ENCODE results near the gene STXBP6. TPM values are rescaled to one million over a fixed set of nuclear protein-coding genes. Genes with fewer than 3 reads are reported as not detected.

The STXBP6 gene
- total and polyA plus RNA-seq, 2 of the 13 experiments (the other 11 are each of a cell fraction or from before 2014, with no cell fraction given), result 35.3 to 42.8 TPM

DNA sequence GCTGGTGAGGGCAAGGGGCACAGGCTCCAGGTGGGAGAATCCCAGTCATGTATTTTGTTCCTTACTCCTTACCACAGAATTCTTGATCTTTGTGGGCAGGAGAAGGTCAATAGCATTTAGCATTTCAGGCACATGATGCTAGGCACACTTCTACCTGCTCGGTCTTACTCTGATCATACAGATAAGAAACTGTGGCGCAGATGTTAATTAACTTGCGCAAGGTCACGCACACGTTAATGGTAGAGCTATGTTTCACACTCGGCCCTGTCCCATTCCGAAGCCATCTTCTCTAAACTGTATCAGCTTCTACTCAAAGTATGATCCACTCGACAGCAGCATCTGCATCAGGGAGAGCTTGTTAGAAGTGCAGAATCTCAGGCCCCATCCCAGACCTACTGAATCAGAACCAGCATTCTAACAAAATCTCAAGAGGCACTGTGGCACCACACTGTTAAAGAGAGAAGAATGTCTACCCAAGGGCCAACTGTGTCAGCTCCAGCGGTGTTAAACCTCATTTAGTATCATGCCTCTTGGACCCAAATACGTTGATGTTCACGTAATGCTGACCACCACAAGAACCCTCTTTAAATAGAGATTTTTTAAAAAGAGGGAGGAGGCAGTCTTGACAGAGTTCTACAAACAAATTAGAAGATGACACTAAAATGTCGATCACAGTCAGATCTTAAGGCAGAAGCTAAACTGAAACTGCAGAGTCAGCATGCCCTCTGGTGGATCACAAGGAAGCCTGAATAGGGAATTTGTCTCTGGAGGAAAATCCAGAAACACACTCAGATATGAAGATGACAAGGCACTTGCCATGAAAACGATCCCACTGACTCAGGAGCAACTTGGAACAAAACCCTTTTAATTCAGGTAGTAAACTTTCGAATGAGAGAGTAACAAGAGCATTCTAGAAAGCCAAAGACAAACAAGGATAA is 7.3 kb downstream of the STXBP6 start (continued):
- TF ChIP-seq HNF4G (IDR thresholded peaks at IDR 0.05; ENCODE audit: borderline replicate concordance, low read depth, low read length), result no peak
- no peak for TF ChIP-seq HNF4G (CRISPR knock-in tag; IDR thresholded peaks at IDR 0.05; ENCODE audit: borderline replicate concordance, low read depth)
- TF ChIP-seq RARA (CRISPR knock-in tag; IDR thresholded peaks at IDR 0.05), result no peak
- no peak for TF ChIP-seq RFXANK (CRISPR knock-in tag; IDR thresholded peaks at IDR 0.05)
- TF ChIP-seq ZNF589 (CRISPR knock-in tag; conservative IDR thresholded peaks at IDR 0.05), result no peak
- no peak for TF ChIP-seq YEATS4 (CRISPR knock-in tag; IDR thresholded peaks at IDR 0.05; ENCODE audit: borderline replicate concordance)

DNA sequence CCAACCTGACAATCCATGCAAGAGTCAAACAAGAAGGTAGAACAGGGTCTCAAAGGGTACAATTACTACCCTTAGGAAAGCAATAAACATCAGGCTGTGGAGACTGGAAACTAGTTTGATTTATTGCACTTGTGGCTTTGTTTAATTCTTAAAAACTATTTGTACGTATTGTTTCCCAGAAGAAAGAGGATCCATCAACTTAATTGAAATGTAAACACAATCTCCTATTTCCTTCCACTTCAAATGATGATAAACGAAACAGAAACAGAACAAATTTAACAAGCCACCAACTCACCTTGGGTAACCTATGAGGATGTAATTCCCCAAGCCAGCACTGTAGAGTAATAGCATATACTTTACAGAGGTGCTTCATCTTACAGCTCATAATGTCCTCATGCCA is 8.0 kb downstream of the STXBP6 start:
- 82% methylated on average over 2 of the region's 2 CpGs for WGBS (ENCODE audit: low lambda C conversion rate)

More for the DNA sequence above, 8.0 kb downstream of the STXBP6 start:
- Histone ChIP-seq H3K9ac (ENCODE audit: insufficient read depth, low read depth, low read length) (no peak overlapping the region), H2AFZ (ENCODE audit: low read length) (no peak overlapping the region), H3K4me3 (replicated peaks in 1 of 3; ENCODE audit: insufficient read depth in 1 of 3, low read depth in 2 of 3, low read length in 3 of 3) (no peak overlapping the region), H3K4me2 (ENCODE audit: low read depth, low read length) (no peak overlapping the region), H3K27me3 (ENCODE audit: control insufficient read depth in 1 of 2, insufficient read depth in 2 of 2, low read length in 2 of 2) (no peaks in the 10 kb centered on the region), H3K79me2 (ENCODE audit: insufficient read depth, low read length) (peaks cover 2% of the 10 kb centered on the region), H3K9me3 (ENCODE audit: low read length) (no peaks in the 10 kb centered on the region), H3K36me3 (replicated peaks in 1 of 2; ENCODE audit: control insufficient read depth in 1 of 2, insufficient read depth in 2 of 2, low read length in 2 of 2) (no peaks in the 10 kb centered on the region), H3K27ac (ENCODE audit: extremely low read length, insufficient read depth, low read length) (no peak overlapping the region), H3K4me1 (ENCODE audit: insufficient read depth, low read length) (peaks cover 41% of the 10 kb centered on the region), H4K20me1 (ENCODE audit: insufficient read depth, low read length) (no peaks in the 10 kb centered on the region)
- CTCF ChIA-PET (ENCODE audit: low intra/inter-chr PET ratio, low total read pairs), result interaction anchor here (2.4 kb wide), 1 partner anchor 307 kb away, joined by 13 read pairs; no protein-coding TSS in a partner anchor
- intact Hi-C loops (cut with micrococcal nuclease; ENCODE audit: unreplicated experiment), result no loop called here
- FAIRE-seq (no peak), ATAC-seq (peak; percentile 30), DNase-seq (ENCODE audit: low spot score) (no peak)
- peak; percentile 3; the same call in 1 of the 2 replicates for TF ChIP-seq FOXA3 (CRISPR knock-in tag; IDR thresholded peaks at IDR 0.05)
- no peak for TF ChIP-seq ZNF672 (CRISPR knock-in tag; IDR thresholded peaks at IDR 0.05)
- 0 out of 2 replicates have a peak, but pooled peaks have one; percentile 1 for TF ChIP-seq STAG1 (CRISPR knock-in tag; IDR thresholded peaks at IDR 0.05)
- in situ Hi-C loops (cut with HindIII; ENCODE audit: extremely low pct_ligation_motif_present, low pct_unique_long_range_greater_than_20kb), result loop anchor here (5.0 kb wide), 2 partner anchors 235 to 305 kb away; no protein-coding TSS in a partner anchor
- POLR2A ChIA-PET, result no interaction called here
- no TSS peak for BruUV-seq (replicated peaks)

Data from HepG2 (cell line).